HCT116 (cell line): ENCODE results near the gene ARMH3. TPM values are rescaled to one million over a fixed set of nuclear protein-coding genes. Genes with fewer than 3 reads are reported as not detected.

Experiments used
- ATAC-seq: fragments of 200-7000 bp; cut with Tn5 transposase; 2 replicates; pipeline ENCODE4 v1.9.1; 2020; ENCODE audit warnings: mild to moderate bottlenecking, moderate library complexity
- BruUV-seq: library from RNA; stranded (reverse); fragments of 400-500 nt; replicated peaks from 2 replicates; lab custom pipeline; 2021; lab: Mats Ljungman, UMichigan
- CTCF ChIA-PET: fragments of 300-600 bp; sonication (Branson Sonifier 250); formaldehyde crosslinking; loops from one replicate; lab custom pipeline; 2021; ENCODE audit warnings: antibody characterized with exemption; lab: Charles Lee
- POLR2A ChIA-PET: fragments of 300-600, 350-600 bp; sonication (Branson Sonifier 250); formaldehyde crosslinking; loops from one replicate; lab custom pipeline; 2021; ENCODE audit warnings: antibody characterized with exemption; lab: Charles Lee
- RAD21 ChIA-PET, 2 experiments: fragments of 300-600 bp; sonication (Branson Sonifier 250); formaldehyde crosslinking; loops; one replicate each; lab custom pipeline; 2023; ENCODE audit warnings: low total read pairs in 2 of 2; ENCODE audit not compliant: uncharacterized antibody in 2 of 2, unreplicated experiment in 2 of 2, low non-redundant PET in 1 of 2; lab: Charles Lee
- DNase-seq: peaks from one replicate; pipeline ENCODE4 v3.0.0-alpha.2; 2010; ENCODE audit warnings: low read depth, low spot score
- H2AFZ ChIP-seq: fragments of 200-600 bp; shearing (Covaris generic), sonication (generic); 2 replicates; pipeline ENCODE4 v1.6.1; 2017; ENCODE audit warnings: low read depth, mixed run types, mixed read lengths, antibody characterized with exemption, low read length; ENCODE audit not compliant: poor library complexity, severe bottlenecking
- H3K27ac ChIP-seq: 2 replicates; pipeline ENCODE4 v1.5.1; 2012; ENCODE audit warnings: low read depth, low read length
- H3K27me3 ChIP-seq: fragments of 200-600 bp; sonication (generic); 2 replicates; pipeline ENCODE4 v1.6.1; 2016; ENCODE audit warnings: mixed run types, low read length, mixed read lengths; ENCODE audit not compliant: insufficient read depth
- H3K36me3 ChIP-seq, 2 experiments: fragments of 200-500 bp in 1 of 2; fragments of 200-600 bp in 1 of 2; sonication (Bioruptor generic) in 1 of 2; sonication (generic) in 1 of 2; 2 replicates each; pipeline versions ENCODE4 v1.5.1 to v1.6.1; 2014 to 2016; ENCODE audit warnings: low read length in 2 of 2, inconsistent platforms in 1 of 2, mixed read lengths in 1 of 2, mixed run types in 1 of 2; ENCODE audit not compliant: insufficient read depth in 2 of 2, control insufficient read depth in 1 of 2
- H3K4me1 ChIP-seq, 2 experiments: fragments of 200-600 bp in 1 of 2; sonication (generic) in 1 of 2; 2 replicates each; pipeline versions ENCODE4 v1.5.1 to v1.6.1; 2012 to 2017; ENCODE audit warnings: low read length in 2 of 2, inconsistent platforms in 1 of 2, mild to moderate bottlenecking in 1 of 2, mixed read lengths in 1 of 2, mixed run types in 1 of 2, moderate library complexity in 1 of 2; ENCODE audit not compliant: insufficient read depth in 2 of 2, control insufficient read depth in 1 of 2
- H3K4me2 ChIP-seq: fragments of 200-600 bp; sonication (generic); 2 replicates; pipeline ENCODE4 v1.6.1; 2017; ENCODE audit warnings: mixed run types, low read length, mixed read lengths
- H3K4me3 ChIP-seq, 2 experiments: fragments of 200-600 bp in 1 of 2; sonication (generic) in 1 of 2; replicated peaks in 1 of 2; 2 replicates each; pipeline ENCODE4 v1.5.1; 2011 to 2016; ENCODE audit warnings: low read length in 2 of 2, control low read depth in 1 of 2, low read depth in 1 of 2, mild to moderate bottlenecking in 1 of 2, mixed read lengths in 1 of 2, mixed run types in 1 of 2
- H3K79me2 ChIP-seq: fragments of 200-600 bp; sonication (generic); 2 replicates; pipeline ENCODE4 v1.6.1; 2017; ENCODE audit warnings: mild to moderate bottlenecking, mixed run types, low read length, moderate library complexity, mixed read lengths; ENCODE audit not compliant: insufficient read depth
- H3K9ac ChIP-seq: fragments of 200-600 bp; sonication (generic); 2 replicates; pipeline ENCODE4 v1.6.1; 2016; ENCODE audit warnings: low read length, mixed read lengths
- H3K9me2 ChIP-seq: fragments of 200-600 bp; sonication (generic), shearing (Covaris generic); 2 replicates; pipeline ENCODE4 v1.6.1; 2017; ENCODE audit warnings: mixed run types, mild to moderate bottlenecking, moderate library complexity; ENCODE audit not compliant: insufficient read depth
- H3K9me3 ChIP-seq, 2 experiments: fragments of 200-500 bp in 1 of 2; fragments of 200-600 bp in 1 of 2; sonication (Bioruptor generic) in 1 of 2; sonication (generic) in 1 of 2; 2 replicates each; pipeline ENCODE4 v1.6.1; 2014 to 2017; ENCODE audit warnings: low read length in 2 of 2, mixed read lengths in 2 of 2, inconsistent platforms in 1 of 2, low read depth in 1 of 2, mild to moderate bottlenecking in 1 of 2, mixed run types in 1 of 2, moderate library complexity in 1 of 2; ENCODE audit not compliant: control insufficient read depth in 1 of 2, insufficient read depth in 1 of 2
- H4K20me1 ChIP-seq: fragments of 200-600 bp; sonication (generic), shearing (Covaris generic); 2 replicates; pipeline ENCODE4 v1.6.1; 2017; ENCODE audit warnings: mixed run types, mild to moderate bottlenecking, moderate library complexity; ENCODE audit not compliant: insufficient read depth
- CBX3 ChIP-seq: IDR thresholded peaks from 2 replicates; pipeline ENCODE4 v1.6.1; 2012; ENCODE audit warnings: low read depth
- CEBPB ChIP-seq: IDR thresholded peaks from 2 replicates; pipeline ENCODE4 v1.6.1; 2012; ENCODE audit warnings: low read depth
- CTCF ChIP-seq, 3 experiments: fragments of 200-600 bp in 1 of 3; sonication (generic) in 1 of 3; IDR thresholded peaks in 2 of 3; conservative IDR thresholded peaks in 1 of 3; 2 replicates each; pipeline ENCODE4 v1.5.1; 2012 to 2017; ENCODE audit warnings: low read depth in 2 of 3, low read length in 2 of 3, antibody characterized with exemption in 1 of 3, borderline replicate concordance in 1 of 3, control low read depth in 1 of 3, mild to moderate bottlenecking in 1 of 3, mixed read lengths in 1 of 3, mixed run types in 1 of 3, moderate library complexity in 1 of 3; ENCODE audit not compliant: insufficient read depth in 1 of 3
- EGR1 ChIP-seq: IDR thresholded peaks from 2 replicates; pipeline ENCODE4 v1.6.1; 2012; ENCODE audit warnings: low read depth
- ELF1 ChIP-seq: IDR thresholded peaks from 2 replicates; pipeline ENCODE4 v1.6.1; 2012; ENCODE audit warnings: low read depth, borderline replicate concordance
- EZH2 ChIP-seq: fragments of 200-600 bp; sonication (generic); IDR thresholded peaks from 2 replicates; pipeline ENCODE4 v1.6.1; 2017; ENCODE audit warnings: antibody characterized with exemption, mixed run types
- FOSL1 ChIP-seq: IDR thresholded peaks from 2 replicates; pipeline ENCODE4 v1.6.1; 2012; ENCODE audit warnings: low read depth
- JUND ChIP-seq: IDR thresholded peaks from 2 replicates; pipeline ENCODE4 v1.6.1; 2012
- POLR2A ChIP-seq: IDR thresholded peaks from 2 replicates; pipeline ENCODE4 v1.7.0; 2011; ENCODE audit warnings: borderline replicate concordance; ENCODE audit not compliant: insufficient read depth, insufficient read length; ENCODE audit errors: extremely low read depth
- POLR2AphosphoS5 ChIP-seq: IDR thresholded peaks from 2 replicates; pipeline ENCODE4 v1.6.1; 2011; ENCODE audit warnings: mild to moderate bottlenecking, low read depth, low read length, moderate library complexity
- RAD21 ChIP-seq: IDR thresholded peaks from 2 replicates; pipeline ENCODE4 v1.6.1; 2012; ENCODE audit warnings: low read depth, mild to moderate bottlenecking
- SIN3A ChIP-seq: IDR thresholded peaks from 2 replicates; pipeline ENCODE4 v1.6.1; 2012; ENCODE audit warnings: low read depth
- SP1 ChIP-seq: IDR thresholded peaks from 2 replicates; pipeline ENCODE4 v1.6.1; 2012; ENCODE audit warnings: low read depth
- SRF ChIP-seq: IDR thresholded peaks from 2 replicates; pipeline ENCODE4 v1.6.1; 2012; ENCODE audit warnings: low read depth
- YY1 ChIP-seq: IDR thresholded peaks from 2 replicates; pipeline ENCODE4 v1.6.1; 2011; ENCODE audit warnings: low read length, low read depth, moderate library complexity, mild to moderate bottlenecking; ENCODE audit not compliant: insufficient replicate concordance; ENCODE audit errors: extremely low read depth
- ZFX ChIP-seq: fragments of 450-650 bp; IDR thresholded peaks from 2 replicates; pipeline ENCODE4 v1.6.1; 2017
- ZNF274 ChIP-seq: fragments of 200-500 bp; sonication (Bioruptor generic); IDR thresholded peaks from 2 replicates; pipeline ENCODE4 v1.6.1; 2014; ENCODE audit warnings: mild to moderate bottlenecking, low read depth, low read length, inconsistent platforms
- intact Hi-C: fragments of 100-400 bp; cut with micrococcal nuclease; formaldehyde crosslinking; loops from 2 replicates; pipeline ENCODE4 v1.10.0; 2022
- total RNA-seq: library from RNA; stranded (reverse); gene quantifications from one replicate; pipeline ENCODE4 v1.2.1, GENCODE V29; 2021; ENCODE audit not compliant: unreplicated experiment
- TF ChIP-seq, protein P1 (sequence below): IDR thresholded peaks from 2 replicates; pipeline ENCODE4 v1.6.1; 2012
- TF ChIP-seq, protein P2 (sequence below): IDR thresholded peaks from 2 replicates; pipeline ENCODE4 v1.6.1; 2011; ENCODE audit warnings: mild to moderate bottlenecking, low read length, moderate library complexity; ENCODE audit not compliant: insufficient replicate concordance; ENCODE audit errors: extremely low read depth
- TF ChIP-seq, protein P3 (sequence below): IDR thresholded peaks from 2 replicates; pipeline ENCODE4 v1.6.1; 2012

The ARMH3 gene
- total RNA-seq, 1 experiment from 2014 or later = 30.4 TPM

DNA sequence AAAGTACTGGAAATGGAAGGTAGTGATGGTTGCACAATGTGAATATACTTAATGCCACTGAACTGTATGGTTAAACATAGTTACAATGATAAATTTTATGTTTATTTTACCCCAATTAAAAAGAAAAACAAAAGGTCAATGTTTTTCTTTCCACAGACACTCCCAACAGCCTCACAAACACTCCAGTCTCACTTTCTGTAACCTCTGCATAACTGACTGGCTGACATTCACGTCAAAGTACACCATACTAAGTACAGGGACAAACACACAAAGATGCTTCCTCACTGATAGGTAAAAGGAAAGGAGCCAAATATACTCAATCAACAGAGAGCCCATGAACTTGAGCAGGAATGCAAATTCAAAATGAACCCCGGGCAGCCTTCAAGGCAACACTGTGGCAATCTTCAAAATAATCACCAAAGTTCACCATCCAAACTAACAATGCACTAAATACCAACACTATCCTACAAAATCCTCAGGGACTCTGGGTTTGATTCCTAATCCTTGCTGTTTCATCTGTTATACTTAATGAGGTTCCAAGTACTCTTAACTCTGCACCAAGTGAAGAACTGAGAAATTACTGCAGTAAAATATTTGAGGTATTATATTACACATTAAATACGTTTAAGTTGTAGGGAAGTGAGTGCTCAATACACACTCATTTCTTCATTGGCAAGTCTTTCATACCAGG, 90.8 kb downstream of the ARMH3 start:
- Histone ChIP-seq H3K4me3 (no peak overlapping the region), H3K4me1 (no peaks in the 10 kb centered on the region), H2AFZ (no peak overlapping the region), H3K9ac (no peak overlapping the region), H3K27ac (no peak overlapping the region), H3K79me2 (no peaks in the 10 kb centered on the region), H3K27me3 (no peaks in the 10 kb centered on the region), H4K20me1 (peaks cover 5% of the 10 kb centered on the region; the same call in 1 of the 2 replicates), H3K9me3 (no peaks in the 10 kb centered on the region), H3K4me2 (no peak overlapping the region), H3K36me3 (0 out of 4 replicates have a peak, but pooled peaks cover 0 to 5% of the 10 kb centered on the region in 2 experiments), H3K9me2 (no peaks in the 10 kb centered on the region)
- ATAC-seq = no peak
- intact Hi-C loops = no loop called here
- no TSS peak for BruUV-seq
- RAD21 ChIA-PET = no interaction called here
- POLR2A ChIA-PET = no interaction called here
- CTCF ChIA-PET = no interaction called here
- DNase-seq = no peak
- TF ChIP-seq JUND = no peak
- TF ChIP-seq EZH2 = no peak
- TF ChIP-seq POLR2A = no peak
- TF ChIP-seq EGR1 = no peak
- TF ChIP-seq ZNF274 = no peak
- no peak for TF ChIP-seq CEBPB
- TF ChIP-seq, protein P1, sequence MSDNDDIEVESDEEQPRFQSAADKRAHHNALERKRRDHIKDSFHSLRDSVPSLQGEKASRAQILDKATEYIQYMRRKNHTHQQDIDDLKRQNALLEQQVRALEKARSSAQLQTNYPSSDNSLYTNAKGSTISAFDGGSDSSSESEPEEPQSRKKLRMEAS = no peak
- TF ChIP-seq, protein P2, sequence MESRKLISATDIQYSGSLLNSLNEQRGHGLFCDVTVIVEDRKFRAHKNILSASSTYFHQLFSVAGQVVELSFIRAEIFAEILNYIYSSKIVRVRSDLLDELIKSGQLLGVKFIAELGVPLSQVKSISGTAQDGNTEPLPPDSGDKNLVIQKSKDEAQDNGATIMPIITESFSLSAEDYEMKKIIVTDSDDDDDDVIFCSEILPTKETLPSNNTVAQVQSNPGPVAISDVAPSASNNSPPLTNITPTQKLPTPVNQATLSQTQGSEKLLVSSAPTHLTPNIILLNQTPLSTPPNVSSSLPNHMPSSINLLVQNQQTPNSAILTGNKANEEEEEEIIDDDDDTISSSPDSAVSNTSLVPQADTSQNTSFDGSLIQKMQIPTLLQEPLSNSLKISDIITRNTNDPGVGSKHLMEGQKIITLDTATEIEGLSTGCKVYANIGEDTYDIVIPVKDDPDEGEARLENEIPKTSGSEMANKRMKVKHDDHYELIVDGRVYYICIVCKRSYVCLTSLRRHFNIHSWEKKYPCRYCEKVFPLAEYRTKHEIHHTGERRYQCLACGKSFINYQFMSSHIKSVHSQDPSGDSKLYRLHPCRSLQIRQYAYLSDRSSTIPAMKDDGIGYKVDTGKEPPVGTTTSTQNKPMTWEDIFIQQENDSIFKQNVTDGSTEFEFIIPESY = no peak
- no peak for TF ChIP-seq SRF
- TF ChIP-seq YY1 = no peak
- TF ChIP-seq FOSL1 = no peak
- no peak for TF ChIP-seq RAD21
- TF ChIP-seq CBX3 = no peak
- TF ChIP-seq SIN3A = no peak
- no peak for TF ChIP-seq SP1
- TF ChIP-seq ZFX = no peak
- TF ChIP-seq ELF1 = no peak
- TF ChIP-seq CTCF (IDR thresholded peaks at IDR 0.05 in 2 of 3, conservative IDR thresholded peaks at IDR 0.05 in 1 of 3; ENCODE audit: borderline replicate concordance in 1 of 3, insufficient read depth in 1 of 3, low read depth in 2 of 3, low read length in 2 of 3) = no peak
- TF ChIP-seq, protein P3, sequence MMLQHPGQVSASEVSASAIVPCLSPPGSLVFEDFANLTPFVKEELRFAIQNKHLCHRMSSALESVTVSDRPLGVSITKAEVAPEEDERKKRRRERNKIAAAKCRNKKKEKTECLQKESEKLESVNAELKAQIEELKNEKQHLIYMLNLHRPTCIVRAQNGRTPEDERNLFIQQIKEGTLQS = no peak
- no peak for TF ChIP-seq POLR2AphosphoS5
